ENCODE measurements around the gene TMEM62. TPM values are rescaled to one million over a fixed set of nuclear protein-coding genes. Genes with fewer than 3 reads are reported as not detected.

Gene TMEM62
- 10 to 100 TPM in 2 of 10 donors, 1 to 10 TPM in 8; 5.5 to 11.0 (median 7.9) TPM for polyA plus RNA-seq (ENCODE audit: insufficient read length in 10 of 10)
- long read RNA-seq, donor 1, partial matches to known transcripts = 0 of 3 reads
- long read RNA-seq, donor 1, other reads (novel, unspliced or antisense) = 0 of 3 reads
- long read RNA-seq, donor 2 = 0 reads
- long read RNA-seq, donor 3 = 0 reads
- long read RNA-seq, donor 4 = 0 reads
- long read RNA-seq, donor 5 = 0 reads
- long read RNA-seq, donor 6, partial matches to known transcripts = 0 of 1 reads
- long read RNA-seq, donor 6, other reads (novel, unspliced or antisense) = 0 of 1 reads
- long read RNA-seq, donor 7 = 0 reads
- long read RNA-seq, donor 8 = 0 reads
- long read RNA-seq, donor 9 = 0 reads

DNA sequence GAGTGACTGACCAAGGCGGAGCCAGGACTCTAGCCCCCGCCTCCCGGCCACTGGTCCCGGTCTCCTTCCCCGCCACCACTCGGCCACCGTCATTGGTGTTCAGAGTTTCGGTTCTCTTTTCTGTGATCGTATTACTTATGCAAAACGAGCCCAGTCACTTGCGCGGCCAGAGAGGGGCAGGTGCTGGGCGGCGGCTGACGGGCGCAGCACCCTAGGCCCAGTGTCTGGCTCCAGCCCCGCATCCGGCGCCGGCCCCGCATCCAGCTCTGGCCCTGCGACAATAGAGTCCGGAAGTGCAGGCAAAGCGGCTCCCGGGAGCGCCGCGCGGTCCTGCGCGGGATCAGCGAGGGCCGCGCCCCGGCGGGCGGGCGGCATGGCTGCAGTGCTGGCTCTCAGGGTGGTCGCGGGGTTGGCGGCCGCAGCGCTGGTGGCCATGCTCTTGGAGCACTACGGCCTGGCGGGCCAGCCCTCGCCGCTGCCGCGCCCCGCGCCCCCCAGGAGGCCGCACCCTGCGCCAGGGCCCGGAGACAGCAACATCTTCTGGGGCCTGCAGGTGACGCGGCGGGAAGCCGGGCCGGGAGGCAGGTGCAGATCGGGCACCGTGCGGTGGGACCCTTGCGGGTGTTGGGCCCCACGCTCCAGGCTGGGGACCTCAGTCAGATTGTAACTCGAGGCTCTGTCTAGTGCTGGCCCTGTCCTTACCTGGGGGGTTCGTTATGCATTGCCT lies at the start of gene TMEM62:
TSS of gene TMEM62 (plus strand) at position 157 of the 727 bp plus-strand sequence. CDS start at position 374, 217 bp downstream.
- peak; percentile 45 to 87 (median 60) for DNase-seq

DNA sequence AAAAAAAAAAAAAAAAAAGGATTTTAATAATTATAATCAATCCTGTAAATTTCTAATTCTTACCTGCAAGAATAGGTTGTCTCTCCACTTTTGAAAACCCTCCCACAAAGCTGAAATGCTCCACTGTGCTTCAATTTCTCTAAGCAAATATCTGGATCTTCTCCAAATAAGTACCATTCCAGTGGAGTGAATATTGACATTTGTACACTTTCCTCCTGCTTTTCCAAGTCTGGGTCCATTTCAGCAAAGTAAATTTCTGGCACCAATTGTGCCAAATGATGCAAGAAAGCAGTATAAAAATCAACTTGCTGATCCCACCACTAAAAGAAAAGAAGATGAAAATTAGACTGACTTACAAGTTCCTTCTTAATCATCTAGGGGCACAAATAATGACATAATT lies 47.5 kb upstream of the TMEM62 start:
- no peak for DNase-seq

DNA sequence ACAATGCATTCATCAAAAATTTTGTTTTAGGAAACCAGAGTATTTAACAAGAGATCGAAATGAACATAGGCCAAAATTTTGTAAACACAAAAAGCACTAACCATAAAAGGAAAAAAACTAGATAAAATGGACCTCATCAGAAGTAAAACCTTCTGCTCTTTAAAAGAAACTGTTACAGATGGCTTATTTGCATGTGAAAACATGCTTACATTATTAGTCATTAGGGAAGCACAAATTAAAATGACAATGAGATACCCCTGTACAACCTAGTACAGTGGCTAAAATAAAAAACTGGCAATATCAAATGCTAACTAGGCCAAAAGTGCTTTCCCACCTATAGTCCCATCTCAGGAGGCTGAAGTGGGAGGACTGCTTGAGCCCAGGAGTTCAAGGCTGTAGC lies 46.8 kb upstream of the TMEM62 start:
- no peak for DNase-seq

DNA sequence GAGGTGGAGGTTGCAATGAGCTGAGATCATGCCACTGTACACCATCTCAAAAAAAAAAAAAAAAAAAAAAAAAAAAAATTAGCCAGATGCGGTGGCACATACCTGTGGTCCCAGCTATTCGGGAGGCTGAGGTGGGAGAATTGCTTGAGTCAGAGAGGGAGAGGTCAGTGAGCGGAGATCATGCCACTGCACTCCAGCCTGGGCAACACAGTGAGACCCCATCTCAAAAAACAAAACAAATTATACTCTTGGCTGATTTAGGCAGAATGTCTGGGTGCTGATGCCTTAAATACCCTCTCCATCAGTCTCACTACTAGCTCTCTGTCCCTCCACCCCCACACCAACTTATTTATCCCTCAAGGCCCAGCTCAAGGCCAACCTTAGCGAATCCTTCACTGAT lies 41.5 kb upstream of the TMEM62 start:
- DNase-seq = no peak

DNA sequence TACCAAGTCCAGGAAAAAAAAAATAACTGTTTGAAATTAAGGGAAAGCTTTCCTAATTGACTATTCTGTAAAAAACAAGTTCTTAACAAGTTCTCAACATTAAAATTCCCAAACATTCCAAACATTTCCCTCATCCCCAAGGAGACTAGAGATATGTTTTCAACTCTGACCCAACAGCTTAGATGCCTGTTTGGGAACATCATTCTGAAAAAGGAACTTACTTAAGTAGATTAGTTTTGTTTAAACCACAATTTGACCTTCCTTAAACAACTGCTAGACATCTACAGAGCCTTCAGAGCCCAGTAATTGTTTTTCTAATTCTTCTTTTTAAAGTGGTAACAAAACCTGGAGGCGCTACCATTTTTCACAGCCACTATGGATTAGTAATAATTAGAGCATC lies 40.4 kb upstream of the TMEM62 start:
- DNase-seq = peak in 1 of 3 donors; percentile 3

DNA sequence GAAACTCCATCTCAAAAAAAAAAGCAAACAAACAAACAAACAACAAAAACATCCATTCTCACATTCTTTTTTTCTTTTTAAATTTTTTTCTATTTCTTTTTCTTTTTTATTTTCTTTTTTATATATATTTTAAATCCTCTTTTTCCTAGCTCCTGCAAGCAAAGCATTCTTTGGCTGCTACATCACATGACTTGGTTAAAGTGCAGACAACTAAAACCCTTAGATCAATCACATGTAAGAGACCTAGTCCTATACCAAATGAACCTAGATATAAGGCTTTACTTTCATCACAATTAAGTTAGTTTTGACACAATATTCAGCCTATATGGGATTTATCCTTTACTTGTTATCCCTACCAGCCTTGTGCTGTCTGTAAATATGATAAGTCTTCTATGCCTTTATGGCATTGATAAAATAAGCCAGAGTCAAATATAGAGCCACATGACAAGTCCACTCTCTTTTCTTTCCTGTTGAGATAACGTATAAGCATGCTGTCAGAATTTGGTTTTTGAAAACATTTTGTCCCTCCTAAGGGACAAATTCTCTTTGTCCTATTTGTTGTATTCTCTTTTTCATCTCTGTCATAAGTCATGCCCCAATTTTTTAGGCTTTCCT lies 38.9 kb upstream of the TMEM62 start:
- DNase-seq = no peak

DNA sequence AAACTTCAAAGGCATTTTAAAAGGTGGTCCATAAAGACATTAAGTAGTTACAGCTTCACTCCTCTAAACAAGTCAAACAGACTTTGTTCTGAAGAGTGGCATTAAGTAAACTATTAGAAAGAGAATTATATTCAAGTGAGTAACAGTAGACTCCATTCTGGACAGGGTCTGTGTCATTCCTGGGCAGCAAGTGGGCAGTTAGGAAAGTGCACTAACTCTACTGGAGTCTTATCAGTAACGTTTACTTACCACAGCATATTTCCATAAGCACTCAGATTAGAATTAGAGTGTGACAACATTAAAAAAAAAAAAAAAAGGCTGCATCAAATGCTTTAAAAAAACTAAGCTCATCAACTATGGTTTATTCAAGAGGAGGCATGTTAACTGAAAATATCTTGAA lies 38.1 kb upstream of the TMEM62 start:
- no peak for DNase-seq

DNA sequence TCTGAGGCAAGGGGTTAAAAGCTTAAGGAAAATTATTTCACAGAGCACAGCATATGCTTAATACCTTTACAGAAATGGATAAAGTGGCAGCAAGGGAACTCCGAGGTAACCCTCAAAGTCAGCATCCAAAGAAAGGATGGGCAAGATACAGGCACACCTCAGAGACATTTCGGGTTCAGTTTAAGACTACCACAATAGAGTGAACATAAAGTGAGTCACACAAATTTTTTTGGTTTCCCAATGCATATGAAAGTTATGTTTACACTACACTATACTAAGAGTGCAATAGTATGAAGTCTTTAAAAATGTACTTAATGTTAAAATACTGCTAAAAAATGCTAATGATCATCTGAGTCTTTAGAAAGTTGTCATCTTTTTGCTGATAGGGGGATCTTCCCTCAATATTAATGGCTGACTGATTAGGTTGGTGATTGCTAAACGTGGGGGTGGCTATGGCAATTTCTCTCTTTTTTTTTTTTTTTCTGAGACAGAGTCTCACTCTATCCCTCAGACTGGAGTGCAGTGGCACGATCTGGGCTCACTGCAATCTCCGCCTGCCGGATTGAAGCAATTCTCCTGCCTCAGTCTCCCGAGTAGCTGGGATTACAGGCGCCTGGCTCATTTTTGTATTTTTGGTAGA lies 37.6 kb upstream of the TMEM62 start:
- no peak for DNase-seq

DNA sequence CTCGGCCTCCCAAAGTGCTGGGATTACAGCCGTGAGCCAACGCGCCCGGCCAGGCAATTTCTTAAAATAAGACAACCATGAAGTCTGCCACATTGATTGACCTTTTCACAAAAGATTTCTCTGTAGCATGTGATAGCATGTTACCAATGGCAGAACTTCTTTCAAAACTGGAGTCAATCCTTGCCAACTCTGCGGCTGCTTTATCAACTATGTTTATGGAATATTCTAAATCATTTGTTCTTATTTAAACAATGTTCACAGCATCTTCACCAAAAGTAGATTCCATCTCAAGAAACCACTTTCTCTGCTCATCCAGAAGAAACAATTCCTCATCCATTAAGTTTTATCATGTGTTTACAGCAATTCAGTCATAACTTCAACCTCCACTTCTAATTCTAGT lies 37.0 kb upstream of the TMEM62 start:
- no peak for DNase-seq

DNA sequence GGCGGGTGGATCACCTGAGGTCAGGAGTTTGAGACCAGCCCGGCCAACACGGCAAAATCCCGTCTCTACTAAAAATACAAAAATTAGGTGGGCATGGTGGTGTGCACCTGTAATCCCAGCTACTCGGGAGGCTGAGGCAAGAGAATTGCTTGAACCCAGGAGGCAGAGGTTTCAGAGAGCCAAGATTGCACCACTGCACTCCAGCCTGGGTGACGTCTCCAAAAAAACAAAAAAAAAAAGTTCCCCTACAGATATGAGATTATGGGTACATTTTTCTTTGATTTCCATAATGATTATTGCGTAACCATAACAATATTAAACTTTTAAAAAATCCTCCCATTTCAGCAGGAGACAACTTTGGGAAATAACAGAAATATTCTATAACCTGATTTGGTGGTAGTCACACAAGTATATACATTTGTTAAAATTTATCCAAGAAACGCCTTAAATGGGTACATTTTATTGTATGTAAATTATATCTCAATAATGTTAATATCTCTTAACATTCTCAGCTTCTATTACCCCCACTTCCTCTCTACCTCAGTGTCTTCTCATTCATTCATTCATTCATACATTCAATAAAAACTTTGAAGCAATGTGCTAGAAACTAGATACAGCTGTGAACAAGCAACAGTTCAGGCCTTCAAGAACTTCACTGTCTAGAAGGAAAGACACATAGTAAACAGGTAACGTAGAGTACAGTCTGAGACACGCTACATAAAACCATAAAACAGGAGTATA lies 34.1 kb upstream of the TMEM62 start:
- DNase-seq = no peak

DNA sequence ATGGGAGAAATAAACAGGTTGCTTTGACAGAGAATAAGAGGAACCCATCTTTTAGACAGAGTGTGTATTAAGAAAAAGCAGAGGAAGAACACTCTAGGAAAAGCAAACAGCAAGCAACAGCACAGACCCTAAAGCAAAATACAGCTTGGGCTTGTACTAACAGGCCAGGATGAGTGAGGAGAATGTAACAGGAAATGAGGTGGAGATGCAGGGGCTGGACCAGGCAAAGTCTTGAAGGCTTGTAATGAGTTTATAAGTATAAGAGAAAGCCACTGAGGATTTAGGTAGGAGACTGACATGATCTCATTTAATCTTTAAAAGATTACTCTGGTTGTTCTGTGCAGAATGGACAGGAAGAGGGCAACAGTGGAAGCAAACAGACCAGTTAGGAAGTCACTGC lies 32.4 kb upstream of the TMEM62 start:
- no peak for DNase-seq

DNA sequence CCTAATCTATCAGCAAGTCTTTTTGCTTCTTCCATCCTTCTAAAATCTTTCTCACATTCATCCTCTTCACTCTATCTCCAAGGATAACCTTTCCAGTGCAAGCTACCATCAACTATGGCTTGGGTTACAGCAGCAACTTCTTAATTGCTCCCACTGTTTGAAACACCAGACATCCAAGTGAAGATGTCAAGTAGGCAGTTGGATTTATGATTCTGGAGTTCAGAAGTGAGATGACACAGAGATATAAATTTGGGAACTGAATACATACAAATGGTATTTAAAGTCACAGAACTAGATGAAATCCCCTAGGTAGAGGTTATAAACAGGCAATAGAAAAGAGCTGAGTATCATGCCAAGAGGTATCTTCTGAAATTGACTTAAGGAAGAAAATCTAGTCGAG lies 31.2 kb upstream of the TMEM62 start:
- no peak for DNase-seq

DNA sequence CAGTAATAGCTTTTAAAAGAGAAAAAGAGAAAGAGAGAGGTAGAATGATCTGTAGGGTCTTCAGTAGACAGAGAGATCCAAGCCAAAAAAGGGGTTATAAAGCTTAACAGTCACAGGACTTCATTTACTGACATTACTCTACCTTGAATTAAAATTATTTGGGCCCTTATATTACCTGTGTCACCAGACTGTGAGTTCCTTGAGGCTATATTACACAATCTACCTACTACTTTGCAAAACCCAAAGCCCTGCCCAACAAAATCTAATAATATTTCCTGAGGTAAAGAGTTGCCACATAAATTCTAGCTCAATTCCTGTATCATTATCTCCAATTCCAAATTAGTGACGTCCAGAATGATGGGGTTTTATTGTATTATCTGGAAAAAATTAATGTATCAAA lies 29.5 kb upstream of the TMEM62 start:
- DNase-seq = no peak

DNA sequence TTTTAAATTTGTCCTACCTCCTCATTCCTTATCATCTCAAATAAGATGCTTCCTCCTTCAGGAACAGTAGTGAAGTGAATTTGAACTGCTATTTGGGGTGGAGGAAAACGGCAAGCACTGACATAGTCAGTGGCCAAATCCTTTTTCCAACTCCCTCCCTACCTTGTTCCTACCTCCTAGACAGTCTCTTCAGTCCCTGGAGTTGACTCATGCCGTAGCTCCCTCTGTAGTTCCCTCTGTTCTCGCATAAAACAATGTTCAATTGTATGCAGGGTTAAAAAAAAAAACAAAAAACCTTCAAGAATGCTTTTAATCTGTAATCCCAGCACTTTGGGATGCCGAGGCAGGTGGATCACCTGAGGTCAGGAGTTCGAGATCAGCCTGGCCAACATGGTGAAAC lies 29.0 kb upstream of the TMEM62 start:
- no peak for DNase-seq

DNA sequence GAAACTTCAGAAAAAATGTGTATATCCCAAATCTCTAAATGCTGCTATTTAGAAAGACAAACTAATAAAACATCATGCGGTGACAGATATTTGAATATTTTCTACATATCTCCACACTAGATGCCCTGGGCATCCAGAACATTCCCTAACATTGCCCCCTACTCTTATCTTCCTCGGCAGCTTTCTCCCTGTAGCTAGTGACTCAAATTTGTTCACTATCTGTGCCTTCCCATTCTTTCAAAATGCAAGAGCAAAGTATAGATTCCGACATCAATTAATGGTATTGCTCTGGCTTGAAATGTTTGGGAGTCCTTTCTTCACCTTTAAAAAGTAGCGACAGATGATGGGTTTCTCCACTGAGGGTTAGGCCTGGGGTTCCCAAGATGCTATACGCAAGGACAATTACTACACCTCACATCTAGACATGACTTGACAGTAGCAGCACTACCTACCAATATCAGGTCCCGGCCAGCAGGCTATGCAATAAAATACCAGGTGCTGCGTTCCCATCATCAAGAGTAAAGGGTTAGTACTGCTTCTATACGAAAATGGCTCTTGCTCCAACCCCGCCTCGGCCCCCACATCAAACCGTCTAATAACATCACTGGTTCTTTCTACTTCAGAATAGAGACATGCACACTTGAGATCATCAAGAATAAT lies 28.2 kb upstream of the TMEM62 start:
- no peak for DNase-seq

DNA sequence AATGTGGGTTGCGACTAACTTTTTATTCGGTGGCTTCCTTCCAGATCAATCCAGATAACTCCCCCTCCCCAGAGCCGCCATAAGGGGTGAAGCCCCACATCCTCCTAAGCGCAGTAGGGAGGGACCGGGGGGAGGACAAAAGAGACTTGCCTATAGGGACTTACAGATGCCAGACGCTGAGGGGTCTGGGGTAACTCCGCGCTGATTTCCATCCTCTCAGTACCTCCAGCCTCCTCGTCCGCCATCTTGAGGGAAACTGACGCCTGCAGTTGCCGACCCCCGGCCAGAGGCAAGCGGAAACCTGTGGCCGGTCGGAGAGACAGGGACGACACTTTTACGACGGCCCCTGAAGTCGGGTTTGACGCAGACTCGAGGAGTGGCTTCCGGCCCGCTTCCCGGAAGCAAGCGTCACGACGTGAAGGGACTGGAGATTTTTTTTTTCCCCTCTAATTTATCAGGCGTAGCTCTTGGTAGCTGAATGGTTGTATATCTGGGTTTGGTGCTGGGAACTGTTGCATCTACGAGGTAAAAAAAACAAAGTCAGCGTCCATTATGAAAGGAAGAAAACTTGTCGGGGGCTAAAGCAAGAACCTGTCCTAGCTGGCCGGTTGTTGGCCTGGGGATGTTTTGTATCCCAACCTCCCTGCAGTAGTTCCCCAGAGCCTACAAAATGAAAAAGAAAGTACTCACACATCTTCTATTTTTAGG lies 27.5 kb upstream of the TMEM62 start, which contains the start of gene UBR1:
TSS of gene UBR1 (minus strand) at position 261 of the 708 bp plus-strand sequence. CDS start at position 245, 16 bp downstream.
- peak; percentile 95 to 98 (median 96) for DNase-seq

DNA sequence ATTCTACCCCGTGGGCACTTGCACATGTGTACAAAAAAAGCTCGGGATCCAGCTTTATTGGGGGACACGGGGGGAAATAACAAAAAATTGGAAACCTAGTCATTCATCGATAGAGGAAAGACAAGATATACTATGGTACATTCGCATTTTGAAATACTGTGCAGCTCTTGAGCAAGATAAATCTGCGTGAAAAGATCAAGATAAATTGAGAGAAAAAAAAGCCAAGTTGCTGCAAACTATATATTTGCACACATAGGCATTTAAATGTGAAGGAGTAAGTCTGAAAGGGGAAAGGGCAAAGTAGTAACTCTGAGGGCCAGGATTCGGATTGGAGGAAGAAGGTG lies 26.9 kb upstream of the TMEM62 start:
- no peak for DNase-seq

DNA sequence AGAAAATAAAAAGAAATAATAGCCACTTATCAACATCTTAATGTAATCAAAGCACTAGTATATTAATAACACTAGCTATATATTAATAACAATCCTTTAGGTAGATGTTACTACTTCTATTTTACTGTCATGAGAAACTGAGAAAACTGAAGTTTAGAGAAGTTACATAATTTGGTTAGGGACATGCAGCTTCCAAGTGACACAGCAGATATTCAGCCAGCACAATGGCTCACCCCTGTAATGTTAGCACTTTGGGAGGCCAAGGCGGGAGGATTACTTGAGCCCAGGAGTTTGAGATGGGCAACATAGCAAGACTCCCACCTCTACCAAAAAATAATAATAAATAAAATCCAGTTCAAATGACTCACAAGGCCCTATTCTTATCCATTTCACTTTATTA lies 25.6 kb upstream of the TMEM62 start:
- no peak for DNase-seq

DNA sequence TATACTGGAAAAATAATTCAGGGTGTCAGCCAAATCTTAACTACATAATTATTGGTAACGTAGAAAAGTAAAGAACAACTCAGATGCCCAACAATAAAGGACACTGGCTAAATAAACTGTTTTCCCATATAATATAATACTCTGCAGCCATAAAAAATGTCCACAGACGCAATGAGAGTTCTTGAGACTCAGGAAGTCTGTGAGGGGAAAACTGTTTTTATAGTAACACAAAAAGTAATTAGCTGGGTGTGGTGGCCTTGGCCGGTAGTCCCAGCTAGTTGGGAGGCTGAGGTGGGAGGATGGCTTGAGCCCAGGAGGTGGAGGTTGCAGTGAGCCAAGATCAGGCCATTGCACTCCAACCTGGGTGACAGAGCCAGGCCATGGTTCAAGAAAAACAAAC lies 22.0 kb upstream of the TMEM62 start:
- DNase-seq = no peak

DNA sequence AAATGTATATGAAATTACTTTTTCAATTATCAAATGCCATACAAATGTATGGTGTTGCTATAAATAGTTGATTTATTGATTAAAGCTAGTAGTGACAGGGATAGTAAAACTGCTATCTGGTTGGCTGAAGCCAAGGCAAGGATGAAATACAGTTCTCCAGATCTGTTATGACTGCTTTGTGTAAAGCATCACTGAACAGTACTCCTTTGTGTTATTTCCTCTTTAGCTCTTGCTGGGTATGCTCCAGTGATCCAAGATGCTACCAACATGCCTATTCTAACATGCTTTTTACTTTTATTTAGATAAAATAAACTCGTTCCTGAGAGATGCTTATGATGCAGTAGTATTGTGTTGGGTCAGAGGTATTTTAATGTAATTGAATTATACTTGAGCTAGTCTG lies 15.1 kb upstream of the TMEM62 start:
- DNase-seq = no peak

DNA sequence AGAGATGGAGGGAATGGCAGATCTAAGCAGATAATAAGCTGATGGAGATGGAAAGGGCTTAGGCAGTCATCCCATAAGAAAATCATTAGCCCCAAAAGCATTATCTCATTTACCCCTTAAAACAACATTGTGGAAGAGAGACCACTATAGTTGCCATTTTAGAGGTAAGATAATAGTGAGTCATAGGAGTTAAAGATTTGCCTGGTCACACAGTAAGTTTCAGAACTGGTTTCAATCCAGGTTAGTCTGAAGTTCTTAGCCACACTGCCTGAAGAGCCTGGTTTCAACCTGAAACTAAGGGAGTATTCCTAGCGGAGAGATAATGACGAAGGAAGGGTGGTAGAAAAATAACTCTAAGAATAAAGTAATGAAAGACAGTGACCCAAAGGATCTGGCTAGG lies 14.6 kb upstream of the TMEM62 start:
- no peak for DNase-seq
